ENCODE data around the gene CST5.
"Not testable (repeated sequence)": the region's sequence is repeated elsewhere in the genome, so short reads cannot be mapped to it uniquely, and the experiment has no call there.

GRCh38 chr20:23890867-23891266 lies 11.3 kb upstream of the CST5 start:
- TF ChIP-seq ZNF624 (tag by site-specific recombination; IDR thresholded peaks at IDR 0.05); CTCF (tag by site-specific recombination; IDR thresholded peaks at IDR 0.05); ZNF830 (tag by site-specific recombination; IDR thresholded peaks at IDR 0.05; ENCODE audit: low read depth); ZBTB49 (tag by site-specific recombination; IDR thresholded peaks at IDR 0.05; ENCODE audit: low read depth); ZBTB20 (tag by site-specific recombination; IDR thresholded peaks at IDR 0.05); ZBTB7A (tag by site-specific recombination; IDR thresholded peaks at IDR 0.05; ENCODE audit: low read depth); ZNF792 (tag by site-specific recombination; IDR thresholded peaks at IDR 0.05): not testable (repeated sequence)
- TF ChIP-seq, protein P1, sequence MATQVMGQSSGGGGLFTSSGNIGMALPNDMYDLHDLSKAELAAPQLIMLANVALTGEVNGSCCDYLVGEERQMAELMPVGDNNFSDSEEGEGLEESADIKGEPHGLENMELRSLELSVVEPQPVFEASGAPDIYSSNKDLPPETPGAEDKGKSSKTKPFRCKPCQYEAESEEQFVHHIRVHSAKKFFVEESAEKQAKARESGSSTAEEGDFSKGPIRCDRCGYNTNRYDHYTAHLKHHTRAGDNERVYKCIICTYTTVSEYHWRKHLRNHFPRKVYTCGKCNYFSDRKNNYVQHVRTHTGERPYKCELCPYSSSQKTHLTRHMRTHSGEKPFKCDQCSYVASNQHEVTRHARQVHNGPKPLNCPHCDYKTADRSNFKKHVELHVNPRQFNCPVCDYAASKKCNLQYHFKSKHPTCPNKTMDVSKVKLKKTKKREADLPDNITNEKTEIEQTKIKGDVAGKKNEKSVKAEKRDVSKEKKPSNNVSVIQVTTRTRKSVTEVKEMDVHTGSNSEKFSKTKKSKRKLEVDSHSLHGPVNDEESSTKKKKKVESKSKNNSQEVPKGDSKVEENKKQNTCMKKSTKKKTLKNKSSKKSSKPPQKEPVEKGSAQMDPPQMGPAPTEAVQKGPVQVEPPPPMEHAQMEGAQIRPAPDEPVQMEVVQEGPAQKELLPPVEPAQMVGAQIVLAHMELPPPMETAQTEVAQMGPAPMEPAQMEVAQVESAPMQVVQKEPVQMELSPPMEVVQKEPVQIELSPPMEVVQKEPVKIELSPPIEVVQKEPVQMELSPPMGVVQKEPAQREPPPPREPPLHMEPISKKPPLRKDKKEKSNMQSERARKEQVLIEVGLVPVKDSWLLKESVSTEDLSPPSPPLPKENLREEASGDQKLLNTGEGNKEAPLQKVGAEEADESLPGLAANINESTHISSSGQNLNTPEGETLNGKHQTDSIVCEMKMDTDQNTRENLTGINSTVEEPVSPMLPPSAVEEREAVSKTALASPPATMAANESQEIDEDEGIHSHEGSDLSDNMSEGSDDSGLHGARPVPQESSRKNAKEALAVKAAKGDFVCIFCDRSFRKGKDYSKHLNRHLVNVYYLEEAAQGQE (tag by site-specific recombination; IDR thresholded peaks at IDR 0.05): not testable (repeated sequence)
- TF ChIP-seq, protein P2, sequence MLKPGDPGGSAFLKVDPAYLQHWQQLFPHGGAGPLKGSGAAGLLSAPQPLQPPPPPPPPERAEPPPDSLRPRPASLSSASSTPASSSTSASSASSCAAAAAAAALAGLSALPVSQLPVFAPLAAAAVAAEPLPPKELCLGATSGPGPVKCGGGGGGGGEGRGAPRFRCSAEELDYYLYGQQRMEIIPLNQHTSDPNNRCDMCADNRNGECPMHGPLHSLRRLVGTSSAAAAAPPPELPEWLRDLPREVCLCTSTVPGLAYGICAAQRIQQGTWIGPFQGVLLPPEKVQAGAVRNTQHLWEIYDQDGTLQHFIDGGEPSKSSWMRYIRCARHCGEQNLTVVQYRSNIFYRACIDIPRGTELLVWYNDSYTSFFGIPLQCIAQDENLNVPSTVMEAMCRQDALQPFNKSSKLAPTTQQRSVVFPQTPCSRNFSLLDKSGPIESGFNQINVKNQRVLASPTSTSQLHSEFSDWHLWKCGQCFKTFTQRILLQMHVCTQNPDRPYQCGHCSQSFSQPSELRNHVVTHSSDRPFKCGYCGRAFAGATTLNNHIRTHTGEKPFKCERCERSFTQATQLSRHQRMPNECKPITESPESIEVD (tag by site-specific recombination; IDR thresholded peaks at IDR 0.05): not testable (repeated sequence)

Data from HEK293 (cell line).